HEK293 (cell line): ENCODE measurements around the gene RIMKLB.
"Not testable (repeated sequence)": the region's sequence is repeated elsewhere in the genome, so short reads cannot be mapped to it uniquely, and the experiment has no call there.

Experiments
- CTCF ChIA-PET: fragments of 350-600 bp; formaldehyde crosslinking; extraction: SDS; loops from one replicate; lab custom pipeline; 2021; ENCODE audit warnings: antibody characterized with exemption; lab: Yijun Ruan, JAX
- POLR2A ChIA-PET: fragments of 300-600 bp; formaldehyde crosslinking; extraction: SDS; loops from one replicate; lab custom pipeline; 2020; ENCODE audit warnings: antibody characterized with exemption, inconsistent platforms; lab: Yijun Ruan, JAX
- H3K27ac ChIP-seq: fragments of 200-500 bp; sonication (Bioruptor generic); 2 replicates; pipeline ENCODE4 v1.5.1; 2014; ENCODE audit warnings: low read depth, low read length, control low read depth, inconsistent platforms; ENCODE audit errors: extremely low read depth
- H3K36me3 ChIP-seq, 2 experiments: fragments of 200-500 bp in 1 of 2; sonication (Bioruptor generic) in 1 of 2; 1 replicate in 1 of 2; 2 replicates in 1 of 2; pipeline ENCODE4 v1.5.1; 2014 to 2017; ENCODE audit warnings: inconsistent platforms in 2 of 2, low read length in 2 of 2; ENCODE audit not compliant: control insufficient read depth in 2 of 2, insufficient read depth in 1 of 2
- H3K4me1 ChIP-seq: fragments of 200-500 bp; sonication (Bioruptor generic); 2 replicates; pipeline ENCODE4 v1.5.1; 2014; ENCODE audit warnings: mild to moderate bottlenecking, low read length, inconsistent platforms; ENCODE audit not compliant: control insufficient read depth, insufficient read depth
- H3K4me3 ChIP-seq: 2 replicates; pipeline ENCODE4 v1.5.1; 2011; ENCODE audit warnings: low read depth, mild to moderate bottlenecking, control low read depth, low read length, moderate library complexity
- H3K9me3 ChIP-seq: fragments of 200-500 bp; sonication (Bioruptor generic); 2 replicates; pipeline ENCODE4 v1.5.1; 2014; ENCODE audit warnings: low read depth, low read length, inconsistent platforms; ENCODE audit not compliant: control insufficient read depth, insufficient read depth
- HOXC10 ChIP-seq: sonication (generic); formaldehyde crosslinking; IDR thresholded peaks from 2 replicates; pipeline ENCODE4 v1.8.1; 2023; ENCODE audit warnings: mild to moderate bottlenecking, missing genetic modification reagents
- KLF16 ChIP-seq: fragments of 450-650 bp; formaldehyde crosslinking; IDR thresholded peaks from 2 replicates; pipeline ENCODE4 v1.5.1; 2017; ENCODE audit warnings: missing biosample characterization, missing genetic modification characterization
- PRDM1 ChIP-seq: fragments of 450-650 bp; formaldehyde crosslinking; IDR thresholded peaks from 2 replicates; pipeline ENCODE4; 2016; ENCODE audit warnings: missing biosample characterization, missing genetic modification characterization
- RBAK ChIP-seq: fragments of 450-650 bp; formaldehyde crosslinking; IDR thresholded peaks from 2 replicates; pipeline ENCODE4 v1.5.1; 2016; ENCODE audit warnings: missing biosample characterization, missing genetic modification characterization
- SP7 ChIP-seq: fragments of 450-650 bp; formaldehyde crosslinking; IDR thresholded peaks from 2 replicates; pipeline ENCODE4 v1.5.1; 2016; ENCODE audit warnings: missing biosample characterization, missing genetic modification characterization
- ZNF211 ChIP-seq: fragments of 450-650 bp; formaldehyde crosslinking; IDR thresholded peaks from 2 replicates; pipeline ENCODE4 v1.5.1; 2016; ENCODE audit warnings: low read depth, missing biosample characterization, missing genetic modification characterization
- ZNF223 ChIP-seq: fragments of 450-650 bp; formaldehyde crosslinking; IDR thresholded peaks from 2 replicates; pipeline ENCODE4 v1.5.1; 2016; ENCODE audit warnings: missing biosample characterization, missing genetic modification characterization
- ZNF433 ChIP-seq: fragments of 450-650 bp; formaldehyde crosslinking; IDR thresholded peaks from 2 replicates; pipeline ENCODE4 v1.5.1; 2016; ENCODE audit warnings: missing biosample characterization, missing genetic modification characterization, low read depth
- ZNF514 ChIP-seq: fragments of 450-650 bp; formaldehyde crosslinking; IDR thresholded peaks from 2 replicates; pipeline ENCODE4 v1.5.1; 2016; ENCODE audit warnings: missing biosample characterization, missing genetic modification characterization
- ZNF544 ChIP-seq: fragments of 450-650 bp; formaldehyde crosslinking; IDR thresholded peaks from 2 replicates; pipeline ENCODE4 v1.5.0; 2017; ENCODE audit warnings: missing biosample characterization, missing genetic modification characterization
- ZNF660 ChIP-seq: fragments of 450-650 bp; IDR thresholded peaks from 2 replicates; pipeline ENCODE4 v1.5.1; 2018; ENCODE audit warnings: missing biosample characterization, mild to moderate bottlenecking, missing genetic modification characterization
- ZSCAN16 ChIP-seq: fragments of 450-650 bp; formaldehyde crosslinking; IDR thresholded peaks from 2 replicates; pipeline ENCODE4 v1.5.1; 2016; ENCODE audit warnings: missing biosample characterization, missing genetic modification characterization
- TF ChIP-seq, protein P1 (sequence below): fragments of 450-650 bp; formaldehyde crosslinking; IDR thresholded peaks from 2 replicates; pipeline ENCODE4 v1.5.1; 2017; ENCODE audit warnings: missing biosample characterization, missing genetic modification characterization
- TF ChIP-seq, protein P2 (sequence below): fragments of 450-650 bp; formaldehyde crosslinking; IDR thresholded peaks from 2 replicates; pipeline ENCODE4 v1.5.1; 2017; ENCODE audit warnings: missing biosample characterization, mild to moderate bottlenecking, missing genetic modification characterization, moderate library complexity
- TF ChIP-seq, protein P3 (sequence below): fragments of 450-650 bp; formaldehyde crosslinking; conservative IDR thresholded peaks from 2 replicates; pipeline ENCODE4 v1.5.1; 2016; ENCODE audit warnings: low read depth, missing biosample characterization, missing genetic modification characterization

Gene RIMKLB

DNA sequence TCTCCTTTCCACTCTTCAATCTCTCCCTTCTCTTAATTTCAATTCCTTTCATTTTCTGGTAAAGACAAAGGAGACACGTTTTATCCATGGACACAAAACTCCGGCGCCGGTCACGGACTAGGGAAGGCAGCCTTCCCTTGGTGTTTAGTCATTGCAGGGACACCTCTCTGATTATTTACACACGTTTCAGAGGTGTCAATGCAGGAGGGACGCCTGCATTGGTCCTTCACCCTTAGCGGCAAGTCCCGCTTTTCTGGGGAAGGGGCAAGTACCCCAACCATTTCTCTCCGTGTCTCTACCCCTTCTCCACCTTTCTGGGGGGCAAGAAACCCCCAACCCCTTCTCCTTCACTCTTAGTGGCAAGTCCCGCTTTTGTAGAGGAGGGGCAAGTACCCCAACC, 107.7 kb downstream of the RIMKLB start:
- H3K36me3 ChIP-seq, H3K4me1 ChIP-seq, CTCF ChIA-PET, H3K4me3 ChIP-seq, H3K9me3 ChIP-seq, POLR2A ChIA-PET, H3K27ac ChIP-seq: not testable (repeated sequence)
- peak; percentile 72 for TF ChIP-seq PRDM1 (tag by site-specific recombination)

DNA sequence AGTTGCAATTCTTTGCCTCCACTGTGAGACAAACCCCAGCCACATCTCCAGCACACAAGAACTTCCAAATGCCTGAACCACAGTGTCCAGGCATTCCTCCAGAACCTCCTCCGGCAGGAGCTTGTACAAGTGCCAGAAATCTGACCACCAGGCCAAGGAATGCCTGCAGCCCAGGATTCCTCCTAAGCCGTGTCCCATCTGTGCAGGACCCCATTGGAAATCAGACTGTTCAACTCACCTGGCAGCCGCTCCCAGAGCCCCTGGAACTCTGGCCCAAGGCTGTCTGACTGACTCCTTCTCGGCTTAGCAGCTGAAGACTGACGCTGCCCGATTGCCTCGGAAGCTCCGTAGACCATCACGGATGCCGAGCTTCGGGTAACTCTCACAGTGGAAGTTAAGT, 109.3 kb downstream of the RIMKLB start:
- H3K4me3 ChIP-seq, CTCF ChIA-PET, H3K36me3 ChIP-seq, H3K9me3 ChIP-seq, H3K4me1 ChIP-seq, POLR2A ChIA-PET, H3K27ac ChIP-seq: not testable (repeated sequence)

DNA sequence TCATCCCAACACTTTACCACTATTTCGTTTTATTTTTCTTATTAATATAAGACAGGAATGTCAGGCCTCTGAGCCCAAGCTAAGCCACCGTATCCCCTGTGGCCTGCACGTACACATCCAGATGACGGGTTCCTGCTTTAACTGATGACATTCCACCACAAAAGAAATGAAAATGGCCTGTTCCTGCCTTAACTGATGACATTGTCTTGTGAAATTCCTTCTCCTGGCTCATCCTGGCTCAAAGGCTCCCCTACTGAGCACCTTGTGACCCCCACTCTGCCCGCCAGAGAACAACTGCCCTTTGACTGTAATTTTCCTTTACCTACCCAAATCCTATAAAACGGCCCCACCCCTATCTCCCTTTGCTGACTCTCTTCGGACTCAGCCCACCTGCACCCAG, 112.3 kb downstream of the RIMKLB start:
- H3K9me3 ChIP-seq, H3K36me3 ChIP-seq, H3K4me1 ChIP-seq, CTCF ChIA-PET, H3K27ac ChIP-seq, H3K4me3 ChIP-seq, POLR2A ChIA-PET: not testable (repeated sequence)

DNA sequence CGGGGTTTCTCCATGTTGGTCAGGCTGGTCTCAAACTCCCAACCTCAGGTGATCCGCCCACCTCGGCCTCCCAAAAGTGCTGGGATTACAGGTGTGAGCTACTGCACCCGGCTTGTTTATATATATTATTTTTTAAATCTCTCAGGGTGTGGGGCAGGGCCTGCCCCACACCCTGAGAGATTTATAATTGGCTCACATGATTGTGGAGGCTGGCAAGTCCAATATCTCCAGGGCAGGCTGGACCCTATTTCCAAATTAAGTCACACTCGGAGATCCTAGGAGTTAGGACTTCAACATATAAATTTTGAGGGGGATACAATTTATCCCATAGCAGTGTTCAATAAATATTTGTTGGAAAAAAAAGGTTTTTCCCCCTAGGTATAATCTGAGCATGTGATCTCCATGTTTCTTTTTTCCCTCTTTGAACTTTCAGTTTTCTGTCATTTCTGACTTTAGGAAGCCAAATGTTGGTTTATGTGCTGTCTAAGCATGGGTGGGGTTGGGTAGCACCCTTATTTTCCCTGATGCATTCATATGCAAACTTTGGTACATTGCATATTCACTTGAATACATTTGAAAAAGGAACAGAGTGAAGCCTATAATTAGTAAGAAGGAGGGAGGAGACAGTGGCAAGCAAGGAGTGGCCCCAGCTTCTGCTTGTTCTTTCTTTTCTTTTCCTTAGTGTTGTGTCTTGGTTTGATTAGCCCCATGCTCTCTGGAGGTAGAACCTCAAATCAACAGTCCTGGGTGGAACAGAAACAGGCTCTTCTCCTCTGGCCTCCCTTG, 116.0 kb downstream of the RIMKLB start:
- Histone ChIP-seq H3K4me1 (no peaks in the 10 kb centered on the region), H3K36me3 (no peaks in the 10 kb centered on the region), H3K27ac (no peak overlapping the region), H3K4me3 (no peak overlapping the region), H3K9me3 (no peaks in the 10 kb centered on the region)
- TF ChIP-seq SP7 (tag by site-specific recombination) = 0 out of 2 replicates have a peak, but pooled peaks have one; percentile 12
- TF ChIP-seq ZNF211 (tag by site-specific recombination) = no peak
- ChIA-PET POLR2A (no interaction called here), CTCF (interaction anchor here (0.6 kb wide), 1 partner anchor 77 kb away, joined by 3 read pairs; no protein-coding TSS in a partner anchor)

DNA sequence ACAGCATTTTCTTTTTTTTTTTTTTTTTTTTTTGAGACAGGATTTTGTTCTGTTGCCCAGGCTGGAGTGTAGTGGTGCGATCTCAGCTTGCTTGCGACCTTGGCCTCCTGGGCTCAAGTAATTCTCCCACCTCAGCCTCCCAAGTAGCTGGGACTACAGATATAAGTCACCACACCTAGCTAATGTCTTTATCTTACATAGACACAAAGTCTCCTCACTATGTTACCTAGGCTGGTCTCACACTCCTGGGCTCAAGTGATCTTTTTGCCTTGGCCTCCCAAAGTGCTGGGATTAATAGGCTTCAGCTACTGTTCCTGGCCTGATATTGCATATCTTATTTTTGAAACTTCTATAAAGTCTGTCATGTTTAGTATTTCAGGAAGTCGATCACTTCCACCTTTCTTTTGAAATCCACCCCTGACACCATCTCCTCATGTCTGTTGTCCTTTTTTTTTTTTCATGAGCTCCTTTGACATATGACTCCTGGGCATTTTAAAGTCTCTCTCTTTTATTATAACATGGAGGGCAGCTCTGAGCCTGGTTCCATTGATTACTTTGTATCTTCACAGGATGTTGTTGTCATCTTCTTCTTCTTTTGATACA, 118.8 kb downstream of the RIMKLB start:
- ChIA-PET POLR2A (no interaction called here), CTCF (interaction anchor here (1.2 kb wide), 1 partner anchor 135 kb away, joined by 3 read pairs; no protein-coding TSS in a partner anchor)
- Histone ChIP-seq H3K9me3 (no peaks in the 10 kb centered on the region), H3K27ac (no peak overlapping the region), H3K4me3 (no peak overlapping the region), H3K36me3 (no peaks in the 10 kb centered on the region), H3K4me1 (no peaks in the 10 kb centered on the region)
- TF ChIP-seq, protein P1, sequence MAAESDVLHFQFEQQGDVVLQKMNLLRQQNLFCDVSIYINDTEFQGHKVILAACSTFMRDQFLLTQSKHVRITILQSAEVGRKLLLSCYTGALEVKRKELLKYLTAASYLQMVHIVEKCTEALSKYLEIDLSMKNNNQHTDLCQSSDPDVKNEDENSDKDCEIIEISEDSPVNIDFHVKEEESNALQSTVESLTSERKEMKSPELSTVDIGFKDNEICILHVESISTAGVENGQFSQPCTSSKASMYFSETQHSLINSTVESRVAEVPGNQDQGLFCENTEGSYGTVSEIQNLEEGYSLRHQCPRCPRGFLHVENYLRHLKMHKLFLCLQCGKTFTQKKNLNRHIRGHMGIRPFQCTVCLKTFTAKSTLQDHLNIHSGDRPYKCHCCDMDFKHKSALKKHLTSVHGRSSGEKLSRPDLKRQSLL = no peak
- TF ChIP-seq KLF16 (tag by site-specific recombination) (no peak), ZNF433 (no peak), HOXC10 (no peak), ZSCAN16 (no peak), ZNF660 (tag by site-specific recombination) (no peak)

DNA sequence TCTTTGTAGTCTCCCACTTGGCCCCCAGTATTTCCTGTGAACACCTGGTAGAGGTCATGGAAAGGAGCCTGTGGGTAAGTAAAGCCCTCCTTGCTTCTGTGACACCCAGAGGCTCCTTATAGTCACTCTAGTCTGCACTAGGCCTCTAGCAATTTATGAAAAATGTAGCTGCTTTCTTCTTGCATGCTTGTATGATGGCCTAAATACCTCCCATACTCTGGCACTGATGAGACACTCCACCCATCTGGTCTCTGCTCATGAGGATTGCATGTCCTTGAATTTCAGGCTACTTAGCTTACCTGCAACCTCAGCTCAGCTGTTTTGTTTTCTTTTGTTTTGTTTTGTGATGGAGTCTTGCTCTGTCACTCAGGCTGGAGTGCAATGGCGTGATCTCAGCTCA, 120.1 kb downstream of the RIMKLB start:
- H3K27ac ChIP-seq = no peak overlapping the region
- no peak overlapping the region for H3K4me3 ChIP-seq
- H3K9me3 ChIP-seq = no peaks in the 10 kb centered on the region
- H3K36me3 ChIP-seq = no peaks in the 10 kb centered on the region
- ChIA-PET POLR2A (no interaction called here), CTCF (interaction anchor here (0.8 to 1.2 kb wide), 2 partner anchors 73 to 136 kb away, joined by 3 read pairs; no protein-coding TSS in a partner anchor)
- no peaks in the 10 kb centered on the region for H3K4me1 ChIP-seq
- TF ChIP-seq ZNF223 (tag by site-specific recombination) = no peak
- TF ChIP-seq, protein P2, sequence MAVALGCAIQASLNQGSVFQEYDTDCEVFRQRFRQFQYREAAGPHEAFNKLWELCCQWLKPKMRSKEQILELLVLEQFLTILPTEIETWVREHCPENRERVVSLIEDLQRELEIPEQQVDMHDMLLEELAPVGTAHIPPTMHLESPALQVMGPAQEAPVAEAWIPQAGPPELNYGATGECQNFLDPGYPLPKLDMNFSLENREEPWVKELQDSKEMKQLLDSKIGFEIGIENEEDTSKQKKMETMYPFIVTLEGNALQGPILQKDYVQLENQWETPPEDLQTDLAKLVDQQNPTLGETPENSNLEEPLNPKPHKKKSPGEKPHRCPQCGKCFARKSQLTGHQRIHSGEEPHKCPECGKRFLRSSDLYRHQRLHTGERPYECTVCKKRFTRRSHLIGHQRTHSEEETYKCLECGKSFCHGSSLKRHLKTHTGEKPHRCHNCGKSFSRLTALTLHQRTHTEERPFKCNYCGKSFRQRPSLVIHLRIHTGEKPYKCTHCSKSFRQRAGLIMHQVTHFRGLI = no peak
- no peak for TF ChIP-seq ZNF514
- no peak for TF ChIP-seq RBAK (tag by site-specific recombination)
- TF ChIP-seq, protein P3, sequence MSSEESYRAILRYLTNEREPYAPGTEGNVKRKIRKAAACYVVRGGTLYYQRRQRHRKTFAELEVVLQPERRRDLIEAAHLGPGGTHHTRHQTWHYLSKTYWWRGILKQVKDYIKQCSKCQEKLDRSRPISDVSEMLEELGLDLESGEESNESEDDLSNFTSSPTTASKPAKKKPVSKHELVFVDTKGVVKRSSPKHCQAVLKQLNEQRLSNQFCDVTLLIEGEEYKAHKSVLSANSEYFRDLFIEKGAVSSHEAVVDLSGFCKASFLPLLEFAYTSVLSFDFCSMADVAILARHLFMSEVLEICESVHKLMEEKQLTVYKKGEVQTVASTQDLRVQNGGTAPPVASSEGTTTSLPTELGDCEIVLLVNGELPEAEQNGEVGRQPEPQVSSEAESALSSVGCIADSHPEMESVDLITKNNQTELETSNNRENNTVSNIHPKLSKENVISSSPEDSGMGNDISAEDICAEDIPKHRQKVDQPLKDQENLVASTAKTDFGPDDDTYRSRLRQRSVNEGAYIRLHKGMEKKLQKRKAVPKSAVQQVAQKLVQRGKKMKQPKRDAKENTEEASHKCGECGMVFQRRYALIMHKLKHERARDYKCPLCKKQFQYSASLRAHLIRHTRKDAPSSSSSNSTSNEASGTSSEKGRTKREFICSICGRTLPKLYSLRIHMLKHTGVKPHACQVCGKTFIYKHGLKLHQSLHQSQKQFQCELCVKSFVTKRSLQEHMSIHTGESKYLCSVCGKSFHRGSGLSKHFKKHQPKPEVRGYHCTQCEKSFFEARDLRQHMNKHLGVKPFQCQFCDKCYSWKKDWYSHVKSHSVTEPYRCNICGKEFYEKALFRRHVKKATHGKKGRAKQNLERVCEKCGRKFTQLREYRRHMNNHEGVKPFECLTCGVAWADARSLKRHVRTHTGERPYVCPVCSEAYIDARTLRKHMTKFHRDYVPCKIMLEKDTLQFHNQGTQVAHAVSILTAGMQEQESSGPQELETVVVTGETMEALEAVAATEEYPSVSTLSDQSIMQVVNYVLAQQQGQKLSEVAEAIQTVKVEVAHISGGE (tag by site-specific recombination) = no peak
- no peak for TF ChIP-seq ZNF544 (tag by site-specific recombination)
